A549 (cell line): ENCODE results near the gene ANKRD23. TPM values are rescaled to one million over a fixed set of nuclear protein-coding genes. Genes with fewer than 3 reads are reported as not detected.

Source experiments
- ATAC-seq, 2 experiments: fragments of 200-7000 bp in 1 of 2; fragments of >200 bp in 1 of 2; cut with Nextera tagmentation in 1 of 2; cut with Tn5 transposase in 1 of 2; 3 replicates each; pipeline versions ENCODE4 v1.8.0 to v1.9.1; 2018 to 2020; ENCODE audit warnings: mild to moderate bottlenecking in 1 of 2, moderate library complexity in 1 of 2
- CTCF ChIA-PET: fragments of 300-600 bp; sonication (Branson Sonifier 250); formaldehyde crosslinking; extraction: SDS; loops from one replicate; lab custom pipeline; 2021; ENCODE audit warnings: antibody characterized with exemption, inconsistent platforms; lab: Yijun Ruan, JAX
- POLR2A ChIA-PET: fragments of 350-600 bp; formaldehyde crosslinking; extraction: SDS; loops from one replicate; lab custom pipeline; 2021; ENCODE audit warnings: antibody characterized with exemption, inconsistent platforms; lab: Yijun Ruan, JAX
- DNase-seq, 2 experiments: peaks; one replicate each; pipeline versions ENCODE4 v3.0.0 to v3.0.0-alpha.2; 2011 to 2016; ENCODE audit warnings: low read depth in 1 of 2, low spot score in 1 of 2
- FAIRE-seq: peaks from 2 replicates; lab custom pipeline; 2011; peaks lifted over from hg19 to GRCh38; lab: Jason Lieb, UNC
- H3K27ac ChIP-seq, 2 experiments: fragments of >200 bp; sonication (Bioruptor Twin); formaldehyde crosslinking; 3 replicates each; pipeline ENCODE4 v1.5.1; 2016 to 2017
- H3K4me1 ChIP-seq: fragments of >200 bp; sonication (Bioruptor Twin); formaldehyde crosslinking; 3 replicates; pipeline ENCODE4 v1.6.1; 2016
- H3K4me2 ChIP-seq: fragments of >200 bp; sonication (Bioruptor Twin); formaldehyde crosslinking; 3 replicates; pipeline ENCODE4 v1.6.1; 2016
- H3K4me3 ChIP-seq: fragments of >200 bp; sonication (Bioruptor Twin); formaldehyde crosslinking; 3 replicates; pipeline ENCODE4 v1.5.1; 2016
- H3K9me3 ChIP-seq: fragments of >200 bp; sonication (Bioruptor Twin); formaldehyde crosslinking; 3 replicates; pipeline ENCODE4 v1.6.1; 2016
- CBX2 ChIP-seq: fragments of 200-600 bp; sonication (generic); IDR thresholded peaks from 2 replicates; pipeline ENCODE4 v1.6.1; 2016; ENCODE audit warnings: low read depth, mild to moderate bottlenecking, borderline replicate concordance
- CHD2 ChIP-seq: fragments of 150-350 bp; IDR thresholded peaks from 2 replicates; pipeline ENCODE4 v1.6.1; 2014; ENCODE audit warnings: low read length; ENCODE audit not compliant: partially characterized antibody
- CTCF ChIP-seq: fragments of >200 bp; sonication (Bioruptor Twin); formaldehyde crosslinking; IDR thresholded peaks from 3 replicates; pipeline ENCODE4 v1.5.1; 2016
- GATA3 ChIP-seq: IDR thresholded peaks from 2 replicates; pipeline ENCODE4 v1.6.1; 2012; ENCODE audit warnings: borderline replicate concordance
- HEYL ChIP-seq: fragments of 250-450 bp; sonication (Bioruptor Pico); IDR thresholded peaks from 2 replicates; pipeline ENCODE4 v1.8.0; 2021; ENCODE audit warnings: mild to moderate bottlenecking, moderate library complexity
- HOXA7 ChIP-seq: fragments of 250-450 bp; sonication (Bioruptor Pico); IDR thresholded peaks from 2 replicates; pipeline ENCODE4 v1.5.0; 2020; ENCODE audit warnings: mild to moderate bottlenecking, moderate library complexity
- KDM5A ChIP-seq: fragments of 200-600 bp; sonication (generic); IDR thresholded peaks from 2 replicates; pipeline ENCODE4 v1.6.1; 2016; ENCODE audit warnings: antibody characterized with exemption, mild to moderate bottlenecking
- MYC ChIP-seq: IDR thresholded peaks from 2 replicates; pipeline ENCODE4 v1.6.1; 2012; ENCODE audit warnings: mild to moderate bottlenecking, inconsistent platforms, low read length, improper control_type of control experiment, borderline replicate concordance
- NFE2L2 ChIP-seq: fragments of 150-350 bp; conservative IDR thresholded peaks from 2 replicates; pipeline ENCODE4 v1.6.1; 2014; ENCODE audit warnings: low read length
- PBX3 ChIP-seq: IDR thresholded peaks from 2 replicates; pipeline ENCODE4 v1.6.1; 2012
- PHF8 ChIP-seq: fragments of 200-600 bp; sonication (generic); IDR thresholded peaks from 2 replicates; pipeline ENCODE4 v1.6.1; 2016; ENCODE audit warnings: low read depth, mild to moderate bottlenecking, antibody characterized with exemption, moderate library complexity, borderline replicate concordance
- POLR2AphosphoS2 ChIP-seq: conservative IDR thresholded peaks from 2 replicates; pipeline ENCODE4 v1.6.1; 2012; ENCODE audit warnings: low read length, improper control_type of control experiment, inconsistent platforms
- RAD21 ChIP-seq, 2 experiments: fragments of >200 bp in 1 of 2; sonication (Bioruptor Twin) in 1 of 2; formaldehyde crosslinking in 1 of 2; IDR thresholded peaks in 1 of 2; conservative IDR thresholded peaks in 1 of 2; 2 replicates in 1 of 2; 3 replicates in 1 of 2; pipeline ENCODE4 v1.6.1; 2012 to 2018; ENCODE audit warnings: inconsistent platforms in 1 of 2
- RARB ChIP-seq: fragments of 250-450 bp; sonication (Bioruptor Pico); IDR thresholded peaks from 2 replicates; pipeline ENCODE4 v1.8.0; 2021; ENCODE audit warnings: mild to moderate bottlenecking, moderate library complexity
- RCOR1 ChIP-seq: fragments of 150-350 bp; IDR thresholded peaks from 2 replicates; pipeline ENCODE4 v1.6.1; 2014; ENCODE audit warnings: antibody characterized with exemption, low read length, low read depth
- RFX5 ChIP-seq: fragments of 450-650 bp; IDR thresholded peaks from 2 replicates; pipeline ENCODE4 v1.7.1; 2014; ENCODE audit warnings: antibody characterized with exemption, mild to moderate bottlenecking, moderate library complexity
- ZFP36 ChIP-seq: fragments of 450-650 bp; IDR thresholded peaks from 2 replicates; pipeline ENCODE4 v1.6.1; 2014; ENCODE audit warnings: borderline replicate concordance; ENCODE audit not compliant: partially characterized antibody
- ZNF302 ChIP-seq: fragments of 250-450 bp; sonication (Bioruptor Pico); IDR thresholded peaks from 2 replicates; pipeline ENCODE4 v1.9.0; 2021; ENCODE audit warnings: inconsistent platforms, mild to moderate bottlenecking, moderate library complexity
- WGBS: methylation state at CpG from one replicate; pipeline ENCODE4 v1.1.6; 2017; ENCODE audit errors: missing lambda C conversion rate; 5-methylcytosine and 5-hydroxymethylcytosine counted together
- polyA plus RNA-seq, 4 experiments: library from polyadenylated mRNA; depleted of rRNA in 3 of 4; stranded (reverse); fragments of >200 nt; fragmentation: RNase III in 1 of 4; extraction: RNeasy Plus Mini Kit Qiagen cat#74134 plus additional on column Dnase treatment in 1 of 4; gene quantifications; 2 replicates in 3 of 4; 3 replicates in 1 of 4; pipeline ENCODE4 v1.2.3, GENCODE V29; 2011 to 2017
- TF ChIP-seq, protein P1 (sequence below): IDR thresholded peaks from 2 replicates; pipeline ENCODE4 v1.6.1; 2012; ENCODE audit warnings: low read depth, borderline replicate concordance
- TF ChIP-seq, protein P2 (sequence below): fragments of >200 bp; sonication (Bioruptor Twin); formaldehyde crosslinking; IDR thresholded peaks from 2 replicates; pipeline ENCODE4 v1.6.1; 2016

Gene ANKRD23
- polyA plus RNA-seq, 2 of the 4 experiments (the other 2 are of a cell fraction): 1.9 to 2.4 TPM

- no peak for FAIRE-seq
Measured at GRCh38 chr2:96839875-96840850, 3.7 kb downstream of the ANKRD23 start.

GRCh38 chr2:96839293-96839874, 4.4 kb downstream of the ANKRD23 start:
- ChIA-PET CTCF (interaction anchor here (0.5 to 2.3 kb wide), 5 partner anchors 9 to 111 kb away, joined by 3 to 7 read pairs (median 5); partner anchors contain the start of gene ANKRD39), POLR2A (no interaction called here)
- Histone ChIP-seq H3K4me3 (no peak overlapping the region), H3K9me3 (no peaks in the 10 kb centered on the region), H3K4me1 (no peaks in the 10 kb centered on the region), H3K4me2 (no peak overlapping the region), H3K27ac (no peak overlapping the region)
- no peak for FAIRE-seq
- WGBS: 94% methylated on average over 39 of the region's 42 CpGs
- ATAC-seq: peak in 1 of 2 experiments; percentile 6; a peak in 2 of 6 replicates
- TF ChIP-seq, protein P1, sequence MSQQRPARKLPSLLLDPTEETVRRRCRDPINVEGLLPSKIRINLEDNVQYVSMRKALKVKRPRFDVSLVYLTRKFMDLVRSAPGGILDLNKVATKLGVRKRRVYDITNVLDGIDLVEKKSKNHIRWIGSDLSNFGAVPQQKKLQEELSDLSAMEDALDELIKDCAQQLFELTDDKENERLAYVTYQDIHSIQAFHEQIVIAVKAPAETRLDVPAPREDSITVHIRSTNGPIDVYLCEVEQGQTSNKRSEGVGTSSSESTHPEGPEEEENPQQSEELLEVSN: no peak
- TF ChIP-seq KDM5A: no peak
- TF ChIP-seq PHF8: no peak
- no peak for TF ChIP-seq RCOR1
- TF ChIP-seq ZNF302 (CRISPR knock-in tag): no peak
- TF ChIP-seq GATA3: no peak
- TF ChIP-seq CBX2: no peak
- DNase-seq: no peak

More at GRCh38 chr2:96839875-96840850, 3.7 kb downstream of the ANKRD23 start:
- ATAC-seq (no peak), DNase-seq (no peak)
- no peaks in the 10 kb centered on the region for H3K4me1 ChIP-seq
- ChIA-PET POLR2A (no interaction called here), CTCF (interaction anchor here (0.5 to 1.8 kb wide), 4 partner anchors 8 to 19 kb away, joined by 3 to 5 read pairs (median 4); partner anchors contain the start of gene ANKRD39)
- H3K4me3 ChIP-seq: no peak overlapping the region
- no peak overlapping the region for H3K27ac ChIP-seq
- no peak overlapping the region for H3K4me2 ChIP-seq
- H3K9me3 ChIP-seq: no peaks in the 10 kb centered on the region
- TF ChIP-seq HEYL (CRISPR knock-in tag): no peak
- TF ChIP-seq, protein P2, sequence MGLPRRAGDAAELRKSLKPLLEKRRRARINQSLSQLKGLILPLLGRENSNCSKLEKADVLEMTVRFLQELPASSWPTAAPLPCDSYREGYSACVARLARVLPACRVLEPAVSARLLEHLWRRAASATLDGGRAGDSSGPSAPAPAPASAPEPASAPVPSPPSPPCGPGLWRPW: no peak
- TF ChIP-seq GATA3: no peak
- no peak for TF ChIP-seq RFX5
- no peak for TF ChIP-seq RAD21 (conservative IDR thresholded peaks at IDR 0.05 in 1 of 2, IDR thresholded peaks at IDR 0.05 in 1 of 2)
- TF ChIP-seq RARB: no peak
- TF ChIP-seq MYC: no peak
- no peak for TF ChIP-seq NFE2L2
- no peak for TF ChIP-seq POLR2AphosphoS2
- TF ChIP-seq ZFP36: no peak
- TF ChIP-seq PBX3: no peak
- no peak for TF ChIP-seq CTCF
- no peak for TF ChIP-seq HOXA7 (CRISPR knock-in tag)
- TF ChIP-seq CHD2: no peak
- TF ChIP-seq, protein P1: no peak
- 95% methylated on average over 25 of the region's 37 CpGs for WGBS
